Fibroblast of lung (primary cell): ENCODE data around the gene TMPRSS2. TPM values are rescaled to one million over a fixed set of nuclear protein-coding genes. Genes with fewer than 3 reads are reported as not detected.

Experiments
- DNase-seq, 2 donors: peaks; one replicate each; pipeline versions ENCODE4 v3.0.0 to v3.0.0-alpha.2; 2010; ENCODE audit warnings: low read depth in 2 of 2
- H2AFZ ChIP-seq: 2 replicates; pipeline ENCODE4 v1.5.1; 2012; ENCODE audit warnings: low read length, control low read depth, inconsistent platforms
- H3K27ac ChIP-seq: 2 replicates; pipeline ENCODE4 v1.5.1; 2011; ENCODE audit warnings: low read length, control low read depth; ENCODE audit not compliant: insufficient read depth
- H3K27me3 ChIP-seq: 2 replicates; pipeline ENCODE4 v1.5.1; 2011; ENCODE audit warnings: mild to moderate bottlenecking, low read length; ENCODE audit not compliant: control insufficient read depth, insufficient read depth
- H3K36me3 ChIP-seq: 2 replicates; pipeline ENCODE4 v1.5.1; 2011; ENCODE audit warnings: low read length; ENCODE audit not compliant: control insufficient read depth, insufficient read depth
- H3K4me1 ChIP-seq: 2 replicates; pipeline ENCODE4 v1.5.1; 2011; ENCODE audit warnings: low read length; ENCODE audit not compliant: control insufficient read depth, insufficient read depth; ENCODE audit errors: extremely low read depth
- H3K4me2 ChIP-seq: 2 replicates; pipeline ENCODE4 v1.5.1; 2011; ENCODE audit warnings: low read length, control low read depth; ENCODE audit not compliant: insufficient read depth; ENCODE audit errors: extremely low read depth
- H3K4me3 ChIP-seq, 4 experiments: fragments of 200-600 bp in 1 of 4; sonication (generic) in 1 of 4; replicated peaks in 1 of 4; 2 replicates each; pipeline ENCODE4 v1.5.1; 2011 to 2016; ENCODE audit warnings: low read length in 4 of 4, low read depth in 3 of 4, mild to moderate bottlenecking in 3 of 4, control low read depth in 2 of 4, inconsistent platforms in 1 of 4, mixed read lengths in 1 of 4; ENCODE audit not compliant: insufficient read depth in 1 of 4; ENCODE audit errors: control extremely low read depth in 1 of 4
- H3K79me2 ChIP-seq: 2 replicates; pipeline ENCODE4 v1.5.1; 2012; ENCODE audit warnings: mild to moderate bottlenecking, low read length, inconsistent platforms; ENCODE audit not compliant: control insufficient read depth, insufficient read depth
- H3K9ac ChIP-seq: 2 replicates; pipeline ENCODE4 v1.5.1; 2011; ENCODE audit warnings: mild to moderate bottlenecking, low read length, control low read depth; ENCODE audit not compliant: insufficient read depth
- H3K9me3 ChIP-seq: 2 replicates; pipeline ENCODE4 v1.5.1; 2012; ENCODE audit warnings: low read depth, low read length; ENCODE audit not compliant: control insufficient read depth, insufficient read depth
- H4K20me1 ChIP-seq: 2 replicates; pipeline ENCODE4 v1.5.1; 2011; ENCODE audit warnings: low read length; ENCODE audit not compliant: control insufficient read depth, insufficient read depth; ENCODE audit errors: extremely low read depth
- CTCF ChIP-seq, 2 donors: IDR thresholded peaks in 1 of 2; conservative IDR thresholded peaks in 1 of 2; 1 replicate in 1 of 2; 2 replicates in 1 of 2; pipeline ENCODE4 v1.5.1; 2011 to 2012; ENCODE audit warnings: low read length in 2 of 2, control low read depth in 1 of 2, inconsistent platforms in 1 of 2, low read depth in 1 of 2, mild to moderate bottlenecking in 1 of 2
- EZH2 ChIP-seq: IDR thresholded peaks from 2 replicates; pipeline ENCODE4 v1.5.1; 2012; ENCODE audit warnings: low read length, control low read depth, mild to moderate bottlenecking; ENCODE audit errors: missing control alignments
- polyA plus RNA-seq, 2 donors: library from polyadenylated mRNA; depleted of rRNA in 1 of 2; stranded (reverse) in 1 of 2; unstranded in 1 of 2; fragments of >200 nt; gene quantifications; 2 replicates each; pipeline ENCODE4 v1.2.1, GENCODE V29; 2011 to 2012; ENCODE audit warnings: missing spikeins in 1 of 2
- total RNA-seq: library from RNA; depleted of rRNA; stranded (reverse); fragments of >200 nt; gene quantifications from 2 replicates; pipeline ENCODE4 v1.2.1, GENCODE V29; 2014

TMPRSS2 gene
- total and polyA plus RNA-seq, 2 donors (not counting 1 experiment from before 2014, with no cell fraction given): 0.17 TPM; not detected in 1

GRCh38 chr21:41548781-41549180 is 40.8 kb upstream of the TMPRSS2 start:
- no peak for DNase-seq
- H3K9me3 ChIP-seq: no peaks in the 10 kb centered on the region
- TF ChIP-seq CTCF (conservative IDR thresholded peaks at IDR 0.05 in 1 of 2, IDR thresholded peaks at IDR 0.05 in 1 of 2; ENCODE audit: low read depth in 1 of 2, low read length in 2 of 2) (no peak), EZH2 (no peak)
- no peak overlapping the region for H3K4me3 ChIP-seq
- no peaks in the 10 kb centered on the region for H4K20me1 ChIP-seq
- H2AFZ ChIP-seq: no peak overlapping the region
- H3K4me1 ChIP-seq: no peaks in the 10 kb centered on the region
- H3K27me3 ChIP-seq: no peaks in the 10 kb centered on the region
- no peak overlapping the region for H3K4me2 ChIP-seq
- H3K79me2 ChIP-seq: no peaks in the 10 kb centered on the region
- H3K36me3 ChIP-seq: no peaks in the 10 kb centered on the region
- H3K27ac ChIP-seq: no peak overlapping the region
- H3K9ac ChIP-seq: no peak overlapping the region

GRCh38 chr21:41547111-41547510 is 39.2 kb upstream of the TMPRSS2 start:
- Histone ChIP-seq H3K9me3 (no peaks in the 10 kb centered on the region), H4K20me1 (no peaks in the 10 kb centered on the region), H3K79me2 (no peaks in the 10 kb centered on the region), H2AFZ (no peak overlapping the region), H3K4me1 (no peaks in the 10 kb centered on the region), H3K27ac (no peak overlapping the region), H3K4me3 (no peak overlapping the region), H3K36me3 (no peaks in the 10 kb centered on the region), H3K4me2 (no peak overlapping the region), H3K9ac (no peak overlapping the region), H3K27me3 (no peaks in the 10 kb centered on the region)
- TF ChIP-seq CTCF (conservative IDR thresholded peaks at IDR 0.05 in 1 of 2, IDR thresholded peaks at IDR 0.05 in 1 of 2; ENCODE audit: low read depth in 1 of 2, low read length in 2 of 2): no peak
- TF ChIP-seq EZH2: no peak
- no peak for DNase-seq

- Histone ChIP-seq H2AFZ (no peak overlapping the region), H3K9ac (no peak overlapping the region), H3K4me3 (no peak overlapping the region), H3K4me1 (no peaks in the 10 kb centered on the region), H3K27me3 (no peaks in the 10 kb centered on the region), H4K20me1 (no peaks in the 10 kb centered on the region), H3K4me2 (no peak overlapping the region), H3K9me3 (no peaks in the 10 kb centered on the region), H3K27ac (no peak overlapping the region), H3K79me2 (no peaks in the 10 kb centered on the region), H3K36me3 (no peaks in the 10 kb centered on the region)
- no peak for TF ChIP-seq CTCF (conservative IDR thresholded peaks at IDR 0.05 in 1 of 2, IDR thresholded peaks at IDR 0.05 in 1 of 2; ENCODE audit: low read depth in 1 of 2, low read length in 2 of 2)
- no peak for TF ChIP-seq EZH2
- no peak for DNase-seq
Measured at GRCh38 chr21:41545500-41546359, 37.8 kb upstream of the TMPRSS2 start.
